Upper lobe of right lung (tissue), 1 donor: Measurements from ENCODE around the gene TMEM176A. TPM values are rescaled to one million over a fixed set of nuclear protein-coding genes. Genes with fewer than 3 reads are reported as not detected.
"Not testable (repeated sequence)": the region's sequence is repeated elsewhere in the genome, so short reads cannot be mapped to it uniquely, and the experiment has no call there.

Source experiments
- ATAC-seq: fragments of 200-7000 bp; cut with Tn5 transposase; one replicate; pipeline ENCODE4 v1.9.1; 2020; ENCODE audit warnings: mild to moderate bottlenecking, moderate library complexity
- DNase-seq: peaks from one replicate; pipeline ENCODE4 v3.0.0-alpha.2; 2020
- H3K27ac ChIP-seq: fragments of 200-600 bp; one replicate; pipeline ENCODE4 v1.8.0; 2022
- H3K27me3 ChIP-seq: fragments of 200-600 bp; one replicate; pipeline ENCODE4 v1.8.0; 2022; ENCODE audit warnings: mild to moderate bottlenecking
- H3K36me3 ChIP-seq: fragments of 200-600 bp; one replicate; pipeline ENCODE4 v1.8.0; 2022
- H3K4me1 ChIP-seq: fragments of 200-600 bp; one replicate; pipeline ENCODE4 v1.8.0; 2022
- H3K4me3 ChIP-seq: fragments of 200-600 bp; one replicate; pipeline ENCODE4 v1.8.0; 2022; ENCODE audit warnings: mild to moderate bottlenecking
- H3K9me3 ChIP-seq: fragments of 200-600 bp; one replicate; pipeline ENCODE4 v1.8.0; 2022
- CTCF ChIP-seq: fragments of 200-600 bp; IDR thresholded peaks from one replicate; pipeline ENCODE4 v1.8.0; 2022; ENCODE audit warnings: antibody characterized with exemption
- intact Hi-C: fragments of 100-400 bp; cut with DNase I; formaldehyde crosslinking; loops from one replicate; pipeline ENCODE4 v1.11.0; 2022
- total RNA-seq: library from RNA; stranded (reverse); fragmentation: NEBNext Ultra II Directional; extraction: Animal tissue kit (Norgen Biotek cat#: 25700); gene quantifications from one replicate; pipeline ENCODE4 v1.2.1, GENCODE V29; 2021
- donor health status: DM: no; HTN: yes; CAD: no; lungs with severe emphysema.

Gene TMEM176A
- total RNA-seq, 1 donor from 2014 or later: 63.7 TPM

GRCh38 chr7:150804802-150805201 lies 4.2 kb downstream of the TMEM176A start:
- DNase-seq (no peak), ATAC-seq (no peak)
- Histone ChIP-seq H3K9me3 (peaks cover 4% of the 10 kb centered on the region), H3K27me3 (peaks cover 7% of the 10 kb centered on the region), H3K4me1 (peaks cover 4% of the 10 kb centered on the region), H3K4me3 (no peak overlapping the region), H3K27ac (no peak overlapping the region), H3K36me3 (no peaks in the 10 kb centered on the region)
- TF ChIP-seq CTCF: no peak
- intact Hi-C loops: no loop called here

GRCh38 chr7:150805864-150806263 lies 5.3 kb downstream of the TMEM176A start:
- DNase-seq: no peak
- H3K27ac ChIP-seq: no peak overlapping the region
- ATAC-seq: no peak
- no peaks in the 10 kb centered on the region for H3K27me3 ChIP-seq
- intact Hi-C loops: no loop called here
- H3K4me1 ChIP-seq: no peaks in the 10 kb centered on the region
- TF ChIP-seq CTCF: no peak
- H3K36me3 ChIP-seq: no peaks in the 10 kb centered on the region
- no peak overlapping the region for H3K4me3 ChIP-seq
- H3K9me3 ChIP-seq: peaks cover 4% of the 10 kb centered on the region

- Histone ChIP-seq H3K9me3 (peaks cover 4% of the 10 kb centered on the region), H3K27ac (no peak overlapping the region), H3K27me3 (no peaks in the 10 kb centered on the region), H3K4me1 (no peaks in the 10 kb centered on the region), H3K36me3 (no peaks in the 10 kb centered on the region), H3K4me3 (no peak overlapping the region)
- DNase-seq: no peak
- TF ChIP-seq CTCF: no peak
- no peak for ATAC-seq
- intact Hi-C loops: no loop called here
Observed at GRCh38 chr7:150806454-150806853, 5.9 kb downstream of the TMEM176A start.

GRCh38 chr7:150806863-150807262 lies 6.3 kb downstream of the TMEM176A start:
- no peak for ATAC-seq
- intact Hi-C loops: no loop called here
- H3K9me3 ChIP-seq: peaks cover 4% of the 10 kb centered on the region

GRCh38 chr7:150807616-150808438 lies 7.3 kb downstream of the TMEM176A start:
- H3K9me3 ChIP-seq, intact Hi-C loops: not testable (repeated sequence)

More at GRCh38 chr7:150806863-150807262, 6.3 kb downstream of the TMEM176A start:
- Histone ChIP-seq H3K27me3 (no peaks in the 10 kb centered on the region), H3K4me1 (no peaks in the 10 kb centered on the region), H3K4me3 (no peak overlapping the region), H3K36me3 (no peaks in the 10 kb centered on the region), H3K27ac (no peak overlapping the region)
- TF ChIP-seq CTCF: no peak
- no peak for DNase-seq

GRCh38 chr7:150814328-150815001 lies 13.9 kb downstream of the TMEM176A start:
- H3K36me3 ChIP-seq: no peaks in the 10 kb centered on the region
- ATAC-seq (no peak), DNase-seq (no peak)
- no peak for TF ChIP-seq CTCF
- no peaks in the 10 kb centered on the region for H3K9me3 ChIP-seq
- intact Hi-C loops: no loop called here
- no peak overlapping the region for H3K4me3 ChIP-seq
- H3K27me3 ChIP-seq: no peaks in the 10 kb centered on the region
- H3K27ac ChIP-seq: no peak overlapping the region
- no peaks in the 10 kb centered on the region for H3K4me1 ChIP-seq

More at GRCh38 chr7:150807616-150808438, 7.3 kb downstream of the TMEM176A start:
- not testable (repeated sequence) for ATAC-seq, H3K4me1 ChIP-seq, H3K27ac ChIP-seq, H3K4me3 ChIP-seq, DNase-seq, H3K36me3 ChIP-seq, H3K27me3 ChIP-seq
